ENCODE results near the gene TTC7B.

The TTC7B gene

GRCh38 chr14:90558983-90559590 is 257.1 kb downstream of the TTC7B start:
- no peak for DNase-seq (ENCODE audit: low spot score)

- no peak for DNase-seq (ENCODE audit: low spot score)
These were observed 257.9 kb downstream of the TTC7B start for GRCh38 chr14:90558041-90558982.

- DNase-seq (ENCODE audit: low spot score), result no peak
These were observed 258.7 kb downstream of the TTC7B start for GRCh38 chr14:90557516-90557915.

- DNase-seq (ENCODE audit: low spot score), result no peak
These were observed 259.4 kb downstream of the TTC7B start for GRCh38 chr14:90556666-90557450.

GRCh38 chr14:90556012-90556477 is 260.2 kb downstream of the TTC7B start:
- no peak for DNase-seq (ENCODE audit: low spot score)

- DNase-seq (ENCODE audit: low spot score), result no peak
These were observed 260.9 kb downstream of the TTC7B start for GRCh38 chr14:90555126-90556011.

GRCh38 chr14:90554341-90554740 is 261.9 kb downstream of the TTC7B start:
- DNase-seq (ENCODE audit: low spot score), result no peak

GRCh38 chr14:90553921-90554336 is 262.3 kb downstream of the TTC7B start:
- DNase-seq (ENCODE audit: low spot score), result no peak

GRCh38 chr14:90553298-90553920 is 262.8 kb downstream of the TTC7B start:
- DNase-seq (ENCODE audit: low spot score), result no peak

- DNase-seq (ENCODE audit: low spot score), result no peak
These were observed 263.5 kb downstream of the TTC7B start for GRCh38 chr14:90552465-90553297.

GRCh38 chr14:90551733-90552464 is 264.3 kb downstream of the TTC7B start:
- DNase-seq (ENCODE audit: low spot score), result no peak

- no peak for DNase-seq (ENCODE audit: low spot score)
These were observed 265.0 kb downstream of the TTC7B start for GRCh38 chr14:90551070-90551704.

- DNase-seq (ENCODE audit: low spot score), result no peak
These were observed 266.2 kb downstream of the TTC7B start for GRCh38 chr14:90549794-90550641.

GRCh38 chr14:90548455-90548854 is 267.8 kb downstream of the TTC7B start:
- DNase-seq (ENCODE audit: low spot score), result no peak

GRCh38 chr14:90547968-90548367 is 268.3 kb downstream of the TTC7B start:
- no peak for DNase-seq (ENCODE audit: low spot score)

- DNase-seq (ENCODE audit: low spot score), result no peak
These were observed 269.0 kb downstream of the TTC7B start for GRCh38 chr14:90547250-90547649.

GRCh38 chr14:90546767-90547166 is 269.5 kb downstream of the TTC7B start:
- no peak for DNase-seq (ENCODE audit: low spot score)
